ENCODE measurements around the gene DSCAML1. TPM values are rescaled to one million over a fixed set of nuclear protein-coding genes. Genes with fewer than 3 reads are reported as not detected.
A peak's percentile ranks its signal among the peaks of the same experiment; 100 is the strongest.

DSCAML1 gene
- total and polyA plus RNA-seq, 9 of the 15 experiments (the other 6 are each of a cell fraction or from before 2014, with no cell fraction given): not detected

DNA sequence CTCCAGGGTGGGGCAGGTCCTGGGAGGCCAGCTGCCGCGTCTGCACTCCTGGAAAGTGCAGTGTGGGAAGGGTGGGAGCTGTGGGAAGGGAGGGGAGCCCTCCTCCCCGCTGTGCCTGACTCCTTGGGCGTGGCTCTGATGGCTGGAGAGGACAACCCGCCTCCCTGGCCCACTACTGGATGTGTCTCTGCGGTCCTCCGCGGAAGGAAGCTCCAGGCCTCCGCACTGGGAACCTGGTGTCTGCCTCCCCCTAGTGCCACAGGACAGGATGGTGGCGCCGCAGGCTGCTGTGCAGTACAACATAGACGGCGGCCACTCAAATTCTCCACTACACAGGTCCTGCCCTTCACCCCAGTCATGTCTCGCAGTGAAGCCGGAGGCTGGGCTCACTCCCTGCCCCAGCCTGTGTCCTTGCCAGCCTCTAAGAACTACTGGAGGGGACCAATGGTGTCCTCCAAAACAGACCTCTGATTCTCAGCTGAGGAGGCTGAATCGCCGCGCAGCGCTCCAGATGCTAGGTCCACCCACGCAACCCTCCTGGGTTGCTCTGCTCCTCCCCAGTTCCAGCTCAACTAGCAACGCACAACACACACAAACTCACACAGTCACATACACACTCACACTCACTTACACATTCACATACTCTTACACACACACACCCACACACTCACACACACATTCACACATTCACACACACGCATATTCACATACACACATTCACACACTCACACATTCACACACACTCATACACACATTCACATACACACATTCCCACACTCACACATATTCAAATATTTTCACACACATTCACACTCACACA, 12.4 kb upstream of the DSCAML1 start (continued):
- no peak for TF ChIP-seq POLR2G (IDR thresholded peaks at IDR 0.05; ENCODE audit: low read depth, low read length)
- no peak for TF ChIP-seq KLF13 (tag; IDR thresholded peaks at IDR 0.05; ENCODE audit: borderline replicate concordance, low read depth)
- TF ChIP-seq MCM5 (IDR thresholded peaks at IDR 0.05; ENCODE audit: low read depth): no peak
- no peak for TF ChIP-seq ZNF121 (CRISPR knock-in tag; conservative IDR thresholded peaks at IDR 0.05)
- TF ChIP-seq SMARCC2 (IDR thresholded peaks at IDR 0.05; ENCODE audit: low read depth): no peak
- TF ChIP-seq ZNF764 (CRISPR knock-in tag; IDR thresholded peaks at IDR 0.05; ENCODE audit: low read depth): no peak
- no peak for TF ChIP-seq SNRNP70 (optimal IDR thresholded peaks at IDR 0.05; ENCODE audit: low read depth, low read length)
- no peak for TF ChIP-seq ZBTB17 (CRISPR knock-in tag; IDR thresholded peaks at IDR 0.05)
- no peak for TF ChIP-seq MBD2 (IDR thresholded peaks at IDR 0.05; ENCODE audit: borderline replicate concordance, low read depth)
- no peak for TF ChIP-seq CHD2 (IDR thresholded peaks at IDR 0.05; ENCODE audit: low read depth, low read length)
- no peak for TF ChIP-seq TCF7 (IDR thresholded peaks at IDR 0.05; ENCODE audit: borderline replicate concordance)
- peak; percentile 84 for TF ChIP-seq ARHGAP35 (IDR thresholded peaks at IDR 0.05; ENCODE audit: partially characterized antibody)
- TF ChIP-seq ZNF830 (CRISPR knock-in tag; IDR thresholded peaks at IDR 0.05): no peak
- no peak for TF ChIP-seq SIN3B (IDR thresholded peaks at IDR 0.05; ENCODE audit: low read depth)
- no peak for TF ChIP-seq EWSR1 (IDR thresholded peaks at IDR 0.05; ENCODE audit: borderline replicate concordance, low read depth, partially characterized antibody)
- no peak for TF ChIP-seq MAFK (IDR thresholded peaks at IDR 0.05; ENCODE audit: low read length)
- TF ChIP-seq ZBTB1 (CRISPR knock-in tag; IDR thresholded peaks at IDR 0.05; ENCODE audit: borderline replicate concordance, low read depth): no peak
- no peak for TF ChIP-seq HNRNPL (IDR thresholded peaks at IDR 0.05; ENCODE audit: low read depth, low read length)
- TF ChIP-seq, protein P1, sequence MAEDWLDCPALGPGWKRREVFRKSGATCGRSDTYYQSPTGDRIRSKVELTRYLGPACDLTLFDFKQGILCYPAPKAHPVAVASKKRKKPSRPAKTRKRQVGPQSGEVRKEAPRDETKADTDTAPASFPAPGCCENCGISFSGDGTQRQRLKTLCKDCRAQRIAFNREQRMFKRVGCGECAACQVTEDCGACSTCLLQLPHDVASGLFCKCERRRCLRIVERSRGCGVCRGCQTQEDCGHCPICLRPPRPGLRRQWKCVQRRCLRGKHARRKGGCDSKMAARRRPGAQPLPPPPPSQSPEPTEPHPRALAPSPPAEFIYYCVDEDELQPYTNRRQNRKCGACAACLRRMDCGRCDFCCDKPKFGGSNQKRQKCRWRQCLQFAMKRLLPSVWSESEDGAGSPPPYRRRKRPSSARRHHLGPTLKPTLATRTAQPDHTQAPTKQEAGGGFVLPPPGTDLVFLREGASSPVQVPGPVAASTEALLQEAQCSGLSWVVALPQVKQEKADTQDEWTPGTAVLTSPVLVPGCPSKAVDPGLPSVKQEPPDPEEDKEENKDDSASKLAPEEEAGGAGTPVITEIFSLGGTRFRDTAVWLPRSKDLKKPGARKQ (CRISPR knock-in tag; IDR thresholded peaks at IDR 0.05): no peak
- TF ChIP-seq SRSF3 (IDR thresholded peaks at IDR 0.05; ENCODE audit: insufficient read depth, low read length): no peak
- no peak; the same call in 1 of the 2 replicates for TF ChIP-seq STAG1 (CRISPR knock-in tag; IDR thresholded peaks at IDR 0.05; ENCODE audit: borderline replicate concordance)
- TF ChIP-seq U2AF1 (optimal IDR thresholded peaks at IDR 0.05; ENCODE audit: low read depth, low read length): no peak
- no peak for TF ChIP-seq ZNF143 (CRISPR knock-in tag; IDR thresholded peaks at IDR 0.05)
- no peak for TF ChIP-seq RBM39 (optimal IDR thresholded peaks at IDR 0.05; ENCODE audit: low read depth, low read length)
- no peak for TF ChIP-seq SOX6 (IDR thresholded peaks at IDR 0.05)
- peak; percentile 10; the same call in 1 of the 2 replicates for TF ChIP-seq BCOR (IDR thresholded peaks at IDR 0.05)
- no peak for TF ChIP-seq PRMT5 (CRISPR knock-in tag; IDR thresholded peaks at IDR 0.05)
- TF ChIP-seq, protein P2, sequence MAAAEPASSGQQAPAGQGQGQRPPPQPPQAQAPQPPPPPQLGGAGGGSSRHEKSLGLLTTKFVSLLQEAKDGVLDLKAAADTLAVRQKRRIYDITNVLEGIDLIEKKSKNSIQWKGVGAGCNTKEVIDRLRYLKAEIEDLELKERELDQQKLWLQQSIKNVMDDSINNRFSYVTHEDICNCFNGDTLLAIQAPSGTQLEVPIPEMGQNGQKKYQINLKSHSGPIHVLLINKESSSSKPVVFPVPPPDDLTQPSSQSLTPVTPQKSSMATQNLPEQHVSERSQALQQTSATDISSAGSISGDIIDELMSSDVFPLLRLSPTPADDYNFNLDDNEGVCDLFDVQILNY (CRISPR knock-in tag; IDR thresholded peaks at IDR 0.05): no peak
- no peak for TF ChIP-seq TCF3 (CRISPR knock-in tag; IDR thresholded peaks at IDR 0.05)
- no peak for TF ChIP-seq ZNF212 (CRISPR knock-in tag; IDR thresholded peaks at IDR 0.05)
- TF ChIP-seq ATF1 (CRISPR knock-in tag; IDR thresholded peaks at IDR 0.05): no peak
- no peak for TF ChIP-seq ATF1 (tag; IDR thresholded peaks at IDR 0.05)

Data from K562 (cell line).